Fibroblast of pulmonary artery (primary cell): ENCODE data around the gene RAPGEF5.

Experiments used
- DNase-seq: peaks from one replicate; pipeline ENCODE4 v3.0.0-alpha.2; 2010; ENCODE audit warnings: low read depth
- H3K4me3 ChIP-seq: replicated peaks from 2 replicates; pipeline ENCODE4 v1.5.1; 2011; ENCODE audit warnings: low read depth, mild to moderate bottlenecking, control low read depth, low read length, moderate library complexity
- TF ChIP-seq, protein P1 (sequence below): IDR thresholded peaks from 2 replicates; pipeline ENCODE4 v1.5.1; 2011; ENCODE audit warnings: mild to moderate bottlenecking, control low read depth, low read length, inconsistent platforms; ENCODE audit errors: missing control alignments

RAPGEF5 gene

DNA sequence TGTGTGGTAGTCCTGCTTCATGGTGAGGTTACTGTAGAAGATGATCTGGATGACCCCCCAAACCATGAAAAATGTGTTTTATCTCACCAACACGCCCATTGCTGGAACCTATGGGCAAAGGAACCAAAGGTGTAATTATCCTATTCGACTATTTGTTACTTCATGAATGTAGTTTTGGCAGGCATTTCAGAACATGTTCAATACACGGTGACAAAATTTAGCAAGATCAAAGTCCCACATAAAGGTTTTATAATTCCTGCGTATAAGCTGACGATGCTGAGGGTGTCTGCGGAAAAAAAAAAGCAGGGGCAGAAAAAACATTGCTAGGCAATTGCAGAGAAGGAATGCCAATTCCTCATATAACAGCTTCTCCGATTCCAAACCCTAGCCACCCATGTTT, 13.3 kb downstream of the RAPGEF5 start:
- TF ChIP-seq, protein P1, sequence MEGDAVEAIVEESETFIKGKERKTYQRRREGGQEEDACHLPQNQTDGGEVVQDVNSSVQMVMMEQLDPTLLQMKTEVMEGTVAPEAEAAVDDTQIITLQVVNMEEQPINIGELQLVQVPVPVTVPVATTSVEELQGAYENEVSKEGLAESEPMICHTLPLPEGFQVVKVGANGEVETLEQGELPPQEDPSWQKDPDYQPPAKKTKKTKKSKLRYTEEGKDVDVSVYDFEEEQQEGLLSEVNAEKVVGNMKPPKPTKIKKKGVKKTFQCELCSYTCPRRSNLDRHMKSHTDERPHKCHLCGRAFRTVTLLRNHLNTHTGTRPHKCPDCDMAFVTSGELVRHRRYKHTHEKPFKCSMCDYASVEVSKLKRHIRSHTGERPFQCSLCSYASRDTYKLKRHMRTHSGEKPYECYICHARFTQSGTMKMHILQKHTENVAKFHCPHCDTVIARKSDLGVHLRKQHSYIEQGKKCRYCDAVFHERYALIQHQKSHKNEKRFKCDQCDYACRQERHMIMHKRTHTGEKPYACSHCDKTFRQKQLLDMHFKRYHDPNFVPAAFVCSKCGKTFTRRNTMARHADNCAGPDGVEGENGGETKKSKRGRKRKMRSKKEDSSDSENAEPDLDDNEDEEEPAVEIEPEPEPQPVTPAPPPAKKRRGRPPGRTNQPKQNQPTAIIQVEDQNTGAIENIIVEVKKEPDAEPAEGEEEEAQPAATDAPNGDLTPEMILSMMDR, result no peak
- DNase-seq, result no peak
- H3K4me3 ChIP-seq, result no peak overlapping the region

DNA sequence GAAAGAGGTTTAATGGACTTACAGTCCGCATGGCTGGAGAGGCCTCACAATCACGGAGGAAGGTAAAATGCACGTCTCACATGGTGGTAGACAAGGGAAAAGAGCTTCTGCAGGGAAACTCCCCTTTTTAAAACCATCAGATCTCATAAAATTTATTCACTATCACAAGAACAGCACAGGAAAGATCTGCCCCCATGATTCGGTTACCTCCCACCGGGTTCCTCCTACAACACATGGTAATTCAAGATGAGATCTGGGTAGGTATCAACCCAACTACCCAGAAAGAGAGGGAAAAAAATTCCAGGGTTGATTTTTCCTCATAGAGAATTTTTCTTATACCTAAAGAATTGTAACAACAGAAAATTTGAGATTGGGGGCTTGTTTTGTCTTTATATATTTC, 13.9 kb downstream of the RAPGEF5 start:
- DNase-seq, result no peak
- TF ChIP-seq, protein P1, result no peak
- H3K4me3 ChIP-seq, result no peak overlapping the region

DNA sequence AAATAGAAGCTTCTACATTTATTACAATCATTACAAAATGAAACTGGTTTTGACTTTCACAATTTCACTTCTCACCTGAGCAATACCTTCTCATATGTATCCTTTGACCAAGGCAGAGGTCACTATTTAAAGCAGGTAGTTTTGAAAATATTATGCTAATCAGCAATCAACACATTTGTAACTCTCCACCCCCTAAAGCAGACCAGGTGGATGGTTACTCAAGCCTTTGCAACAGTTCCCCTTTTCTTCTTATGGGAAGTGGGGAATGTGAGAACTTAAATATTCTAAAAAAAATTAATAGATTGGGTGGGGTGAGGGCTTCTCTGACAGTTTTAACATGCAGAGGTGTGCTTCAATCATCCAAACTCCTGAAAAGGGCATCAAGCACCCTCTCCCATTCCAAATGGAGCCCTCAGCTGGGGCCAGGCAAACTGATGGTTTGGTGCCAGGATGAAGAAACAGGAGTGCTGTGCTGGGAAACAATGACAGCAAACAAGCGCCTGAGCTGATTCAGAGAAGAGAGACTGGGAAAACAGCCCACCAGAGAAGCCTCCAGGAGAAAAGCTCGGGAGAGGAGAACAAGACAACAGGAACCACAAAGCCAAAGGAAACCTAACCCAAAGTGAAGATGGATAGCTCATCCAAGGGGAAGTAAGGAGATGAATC, 17.1 kb downstream of the RAPGEF5 start:
- TF ChIP-seq, protein P1, result no peak
- no peak for DNase-seq

DNA sequence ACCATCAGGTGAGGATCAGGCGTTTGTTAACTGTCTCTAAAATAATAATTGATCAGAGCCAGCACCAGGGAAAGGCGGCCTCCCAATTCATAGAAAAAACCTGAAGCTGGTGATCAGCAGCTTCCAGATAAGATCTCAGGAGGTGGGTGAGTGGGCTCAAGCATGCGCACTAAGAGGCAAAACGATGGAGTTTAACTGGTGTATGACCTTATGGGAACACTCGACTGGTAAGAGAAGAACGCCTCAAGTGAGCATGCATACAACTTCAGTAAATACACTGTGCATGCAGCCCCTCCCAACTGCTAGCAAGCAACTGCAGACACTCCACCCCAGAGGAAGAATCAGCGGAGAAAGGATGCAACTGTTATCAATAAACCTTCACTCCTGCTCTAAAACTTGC, 18.1 kb downstream of the RAPGEF5 start:
- no peak for DNase-seq
- TF ChIP-seq, protein P1, result no peak
- no peak overlapping the region for H3K4me3 ChIP-seq

More for the DNA sequence above, 17.1 kb downstream of the RAPGEF5 start:
- no peak overlapping the region for H3K4me3 ChIP-seq

DNA sequence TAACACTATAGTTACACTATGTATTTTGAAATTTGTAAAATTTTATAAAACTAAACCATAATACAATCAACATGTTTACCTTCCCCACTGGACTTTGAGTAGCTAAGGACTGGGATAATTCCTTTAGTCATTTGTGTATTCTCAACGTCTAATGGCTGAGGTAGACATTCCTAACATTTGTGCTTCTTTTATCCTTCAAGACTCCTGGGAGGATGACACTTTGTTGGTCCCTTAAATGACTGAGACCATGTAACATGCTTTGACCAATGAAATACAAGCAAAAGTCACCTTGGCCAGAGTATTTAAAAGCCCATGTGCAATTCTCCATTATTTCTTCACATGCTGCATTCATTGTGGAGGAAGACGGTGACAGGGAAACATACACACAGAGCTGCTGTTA, 18.5 kb downstream of the RAPGEF5 start:
- TF ChIP-seq, protein P1, result no peak
- DNase-seq, result no peak
- no peak overlapping the region for H3K4me3 ChIP-seq

DNA sequence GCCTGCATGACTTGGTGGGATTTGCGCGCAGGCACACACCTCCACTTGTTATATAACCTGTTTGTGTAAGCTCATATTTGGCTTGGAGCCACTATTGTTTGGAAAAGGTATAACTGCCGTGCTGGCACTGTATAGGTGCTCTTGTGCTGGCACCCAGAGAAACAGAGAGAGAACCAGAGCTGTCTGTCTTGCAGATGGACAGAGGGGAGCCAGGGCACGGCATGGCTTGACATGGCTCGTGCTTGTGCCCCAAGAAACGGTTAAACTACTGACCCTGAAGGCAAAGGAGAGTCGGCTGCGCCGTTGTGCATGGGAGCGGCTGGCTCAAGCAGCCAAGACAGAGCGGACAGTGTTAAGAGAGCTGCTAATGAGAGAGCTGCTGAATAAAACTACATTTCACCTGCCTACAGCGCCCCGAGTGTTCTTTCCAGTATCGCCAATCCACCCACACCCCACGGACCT, 23.2 kb downstream of the RAPGEF5 start:
- TF ChIP-seq, protein P1, result no peak
- no peak overlapping the region for H3K4me3 ChIP-seq
- DNase-seq, result no peak

DNA sequence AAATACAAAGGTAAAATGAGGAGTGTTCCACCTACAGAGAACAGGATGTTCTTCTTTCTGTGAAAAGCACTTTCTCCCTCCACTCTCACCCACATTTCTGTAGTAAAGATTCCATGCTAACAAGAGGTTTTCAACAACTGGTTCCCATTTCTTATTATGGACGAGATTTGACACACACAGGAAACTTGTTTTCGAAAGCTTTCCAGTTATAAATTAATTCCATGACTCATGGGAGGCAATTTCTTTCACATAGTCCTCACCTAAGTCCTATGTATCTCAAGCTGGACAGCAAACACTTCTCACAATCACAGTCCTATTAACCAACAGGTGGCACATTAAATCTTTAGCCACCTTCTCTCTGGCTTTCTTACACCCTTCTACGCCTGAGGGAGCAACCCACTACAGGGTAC, 24.5 kb downstream of the RAPGEF5 start:
- TF ChIP-seq, protein P1, result no peak
- H3K4me3 ChIP-seq, result no peak overlapping the region
- no peak for DNase-seq
